ENCODE results near the gene ARAP3. TPM values are rescaled to one million over a fixed set of nuclear protein-coding genes. Genes with fewer than 3 reads are reported as not detected.

The ARAP3 gene
- total and polyA plus RNA-seq, 8 donors: 1.2 to 11.9 (median 2.3) TPM

DNA sequence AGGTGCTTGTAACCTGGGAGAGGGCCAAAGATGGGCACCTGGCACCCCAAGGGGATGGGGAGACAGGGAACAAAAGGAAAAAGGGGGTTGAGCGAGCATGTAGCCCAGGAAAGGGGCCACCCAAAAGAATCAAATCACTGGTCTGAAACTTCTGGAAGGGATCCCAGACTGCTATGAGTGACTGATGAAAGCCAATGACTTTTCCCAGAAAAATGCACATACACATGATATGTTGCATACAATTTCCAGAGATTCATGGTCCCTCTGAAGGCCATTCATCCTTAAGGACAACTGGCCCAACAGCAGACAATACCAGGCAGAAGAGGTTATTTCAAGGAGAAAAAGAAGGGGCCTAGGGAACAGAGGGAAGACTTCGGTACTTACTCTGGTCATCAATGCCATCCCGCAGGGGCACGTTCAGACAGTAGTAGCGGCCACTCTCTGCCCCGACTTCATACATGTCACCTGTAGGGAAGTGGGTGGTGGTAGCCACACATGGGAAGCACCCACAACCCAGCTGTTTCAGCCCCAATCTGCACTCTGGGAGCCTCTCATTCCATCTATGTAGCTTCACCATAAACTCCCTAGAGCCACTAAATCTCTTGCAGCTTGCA, 53.7 kb downstream of the ARAP3 start:
- Histone ChIP-seq H3K4me3 (no peak overlapping the region), H3K4me1 (peaks cover 0 to 5% (median 0%) of the 10 kb centered on the region in 3 donors), H3K27ac (no peak overlapping the region), H3K36me3 (peaks cover 0 to 35% (median 3%) of the 10 kb centered on the region in 3 donors), H3K27me3 (no peaks in the 10 kb centered on the region), H3K9me3 (no peaks in the 10 kb centered on the region)
- ATAC-seq (no peak), FAIRE-seq (no peak), DNase-seq (no peak)
- TF ChIP-seq, protein P1, sequence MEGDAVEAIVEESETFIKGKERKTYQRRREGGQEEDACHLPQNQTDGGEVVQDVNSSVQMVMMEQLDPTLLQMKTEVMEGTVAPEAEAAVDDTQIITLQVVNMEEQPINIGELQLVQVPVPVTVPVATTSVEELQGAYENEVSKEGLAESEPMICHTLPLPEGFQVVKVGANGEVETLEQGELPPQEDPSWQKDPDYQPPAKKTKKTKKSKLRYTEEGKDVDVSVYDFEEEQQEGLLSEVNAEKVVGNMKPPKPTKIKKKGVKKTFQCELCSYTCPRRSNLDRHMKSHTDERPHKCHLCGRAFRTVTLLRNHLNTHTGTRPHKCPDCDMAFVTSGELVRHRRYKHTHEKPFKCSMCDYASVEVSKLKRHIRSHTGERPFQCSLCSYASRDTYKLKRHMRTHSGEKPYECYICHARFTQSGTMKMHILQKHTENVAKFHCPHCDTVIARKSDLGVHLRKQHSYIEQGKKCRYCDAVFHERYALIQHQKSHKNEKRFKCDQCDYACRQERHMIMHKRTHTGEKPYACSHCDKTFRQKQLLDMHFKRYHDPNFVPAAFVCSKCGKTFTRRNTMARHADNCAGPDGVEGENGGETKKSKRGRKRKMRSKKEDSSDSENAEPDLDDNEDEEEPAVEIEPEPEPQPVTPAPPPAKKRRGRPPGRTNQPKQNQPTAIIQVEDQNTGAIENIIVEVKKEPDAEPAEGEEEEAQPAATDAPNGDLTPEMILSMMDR (IDR thresholded peaks at IDR 0.05): no peak
- intact Hi-C loops (cut with DNase I): no loop called here
- 93 to 95% methylated on average over 6 of the region's 6 CpGs for WGBS, 2 donors

DNA sequence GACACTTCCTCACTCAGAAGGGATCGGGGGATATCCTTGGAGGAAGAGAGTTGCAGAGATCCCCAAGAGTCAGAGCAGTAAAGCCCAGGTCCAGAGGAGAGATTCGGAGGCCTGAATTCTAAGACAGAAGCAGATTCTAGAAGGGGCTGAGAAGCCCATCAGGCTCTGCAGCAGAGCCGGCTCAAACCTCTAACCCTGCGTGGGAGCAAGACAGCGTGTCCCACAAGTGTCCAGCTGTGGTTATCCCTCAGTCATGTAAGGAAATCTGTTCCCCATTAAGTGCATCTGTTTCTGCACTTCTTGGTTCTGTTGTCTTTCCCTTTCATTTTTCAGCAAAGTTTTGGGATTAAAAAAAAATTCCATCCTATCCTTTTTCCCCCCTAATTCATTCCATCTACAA, 58.4 kb downstream of the ARAP3 start:
- H3K27me3 ChIP-seq: no peaks in the 10 kb centered on the region
- WGBS, 2 donors: 80 to 85% methylated on average over 5 of the region's 5 CpGs
- TF ChIP-seq, protein P1 (IDR thresholded peaks at IDR 0.05): no peak
- DNase-seq (no peak), ATAC-seq (no peak), FAIRE-seq (no peak)
- no peaks in the 10 kb centered on the region for H3K9me3 ChIP-seq
- peaks cover 0 to 3% (median 3%) of the 10 kb centered on the region in 3 donors for H3K4me1 ChIP-seq
- intact Hi-C loops (cut with DNase I): loop anchor here in 1 of 3 donors (5.0 kb wide), 1 partner anchor 36 kb away; no protein-coding TSS in a partner anchor
- H3K27ac ChIP-seq: no peak overlapping the region
- H3K4me3 ChIP-seq: no peak overlapping the region
- peaks cover 0 to 50% (median 7%) of the 10 kb centered on the region in 3 donors for H3K36me3 ChIP-seq

DNA sequence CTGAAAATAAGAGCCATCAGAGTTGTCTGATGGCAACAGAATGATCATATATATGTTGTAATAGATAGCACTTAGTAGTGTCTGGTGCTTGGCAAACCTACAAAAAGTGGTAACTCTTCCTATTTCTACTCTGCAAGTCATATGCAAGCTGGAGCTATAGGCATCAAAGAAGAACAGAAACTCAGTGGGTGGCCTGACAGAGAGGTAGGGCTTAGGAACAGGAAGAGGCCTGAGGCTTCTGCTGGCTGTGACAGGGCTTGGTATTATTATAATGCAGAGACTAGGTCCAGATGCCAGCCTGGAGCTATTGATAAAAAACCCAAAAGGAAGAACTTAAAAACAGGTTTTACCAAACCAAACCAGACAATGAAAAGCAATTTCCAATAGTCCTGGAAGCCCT, 58.8 kb downstream of the ARAP3 start:
- H3K9me3 ChIP-seq: no peaks in the 10 kb centered on the region
- intact Hi-C loops (cut with DNase I): loop anchor here in 1 of 3 donors (5.0 kb wide), 1 partner anchor 36 kb away; no protein-coding TSS in a partner anchor
- no peak for FAIRE-seq
- DNase-seq: no peak
- H3K27me3 ChIP-seq: no peaks in the 10 kb centered on the region
- no peak overlapping the region for H3K4me3 ChIP-seq
- TF ChIP-seq, protein P1 (IDR thresholded peaks at IDR 0.05): no peak
- H3K27ac ChIP-seq: no peak overlapping the region
- ATAC-seq: no peak
- H3K4me1 ChIP-seq: peaks cover 0 to 3% (median 3%) of the 10 kb centered on the region in 3 donors
- peaks cover 0 to 48% (median 7%) of the 10 kb centered on the region in 3 donors for H3K36me3 ChIP-seq

GRCh38 chr5:141618804-141619554, 63.1 kb downstream of the ARAP3 start, which contains the start of gene DIAPH1:
Gene DIAPH1, minus strand, starts transcription at chr5:141619000. Its CDS starts 86 bp downstream, at chr5:141618914.
- ATAC-seq (peak; percentile 91 to 96 (median 94)), DNase-seq (peak; percentile 98 to 99 (median 98)), FAIRE-seq (no peak)
- peaks cover 0 to 28% (median 7%) of the 10 kb centered on the region in 3 donors for H3K36me3 ChIP-seq
- TF ChIP-seq, protein P1 (IDR thresholded peaks at IDR 0.05): peak; percentile 94 to 99 (median 98)
- H3K4me3 ChIP-seq: peak within 1 kb of the TSS; percentile 62 to 99 (median 86)
- intact Hi-C loops (cut with DNase I): no loop called here
- no peaks in the 10 kb centered on the region for H3K9me3 ChIP-seq
- peak within 1 kb of the TSS; percentile 93 to 99 (median 98) for H3K27ac ChIP-seq
- H3K27me3 ChIP-seq: no peaks in the 10 kb centered on the region
- H3K4me1 ChIP-seq: peaks cover 10 to 27% (median 12%) of the 10 kb centered on the region in 3 donors
- 1% methylated on average over 42 to 70 of the region's 70 CpGs for WGBS, 2 donors
